Measurements from ENCODE around the gene MCC.

- no peak for TF ChIP-seq CTCF (conservative IDR thresholded peaks at IDR 0.05 in 1 of 2, IDR thresholded peaks at IDR 0.05 in 1 of 2; ENCODE audit: extremely low read depth in 1 of 2, insufficient read depth in 1 of 2, low read depth in 1 of 2, low read length in 2 of 2)
- TF ChIP-seq EZH2 (IDR thresholded peaks at IDR 0.05; ENCODE audit: borderline replicate concordance, low read length) = no peak
Measured at GRCh38 chr5:113317636-113318035, 170.6 kb downstream of the MCC start.
